RWPE1 (cell line): ENCODE data around the gene FGFR2.

Experiments used
- CTCF ChIA-PET: fragments of 350-600 bp; sonication (Branson Sonifier 250); formaldehyde crosslinking; extraction: SDS; loops from one replicate; lab custom pipeline; 2021; lab: Yijun Ruan, JAX
- POLR2A ChIA-PET: fragments of 400-600 bp; formaldehyde crosslinking; extraction: SDS; loops from one replicate; lab custom pipeline; 2020; ENCODE audit warnings: antibody characterized with exemption; ENCODE audit not compliant: low non-redundant PET; lab: Yijun Ruan, JAX
- DNase-seq: peaks from one replicate; pipeline ENCODE4 v3.0.0; 2012; ENCODE audit warnings: low spot score
- H3K27ac ChIP-seq: fragments of 450-650 bp; 2 replicates; pipeline ENCODE4 v1.5.1; 2017
- TF ChIP-seq, protein P1 (sequence below): fragments of 450-650 bp; conservative IDR thresholded peaks from 2 replicates; pipeline ENCODE4 v1.5.1; 2017; ENCODE audit warnings: low read depth, mild to moderate bottlenecking

Gene FGFR2

DNA sequence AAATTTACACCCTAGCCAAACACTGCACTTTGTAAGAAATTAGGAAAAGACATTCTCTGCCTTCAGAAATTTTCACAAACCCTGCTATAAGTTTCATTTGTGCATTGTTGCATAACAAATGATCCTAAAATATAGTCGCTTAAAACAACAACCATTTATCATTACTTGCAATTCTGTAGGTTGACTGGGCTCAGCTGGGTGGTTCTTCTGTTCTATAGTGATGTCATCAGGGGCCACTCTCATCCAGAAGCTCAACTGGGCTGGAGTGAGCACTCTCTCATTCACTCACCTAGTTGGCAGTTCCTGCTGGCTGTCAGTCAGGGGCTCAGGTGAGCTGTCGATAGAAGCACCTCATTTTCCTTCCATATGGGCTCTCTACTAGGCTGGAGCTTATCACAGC is 20.7 kb upstream of the FGFR2 start:
- TF ChIP-seq, protein P1, sequence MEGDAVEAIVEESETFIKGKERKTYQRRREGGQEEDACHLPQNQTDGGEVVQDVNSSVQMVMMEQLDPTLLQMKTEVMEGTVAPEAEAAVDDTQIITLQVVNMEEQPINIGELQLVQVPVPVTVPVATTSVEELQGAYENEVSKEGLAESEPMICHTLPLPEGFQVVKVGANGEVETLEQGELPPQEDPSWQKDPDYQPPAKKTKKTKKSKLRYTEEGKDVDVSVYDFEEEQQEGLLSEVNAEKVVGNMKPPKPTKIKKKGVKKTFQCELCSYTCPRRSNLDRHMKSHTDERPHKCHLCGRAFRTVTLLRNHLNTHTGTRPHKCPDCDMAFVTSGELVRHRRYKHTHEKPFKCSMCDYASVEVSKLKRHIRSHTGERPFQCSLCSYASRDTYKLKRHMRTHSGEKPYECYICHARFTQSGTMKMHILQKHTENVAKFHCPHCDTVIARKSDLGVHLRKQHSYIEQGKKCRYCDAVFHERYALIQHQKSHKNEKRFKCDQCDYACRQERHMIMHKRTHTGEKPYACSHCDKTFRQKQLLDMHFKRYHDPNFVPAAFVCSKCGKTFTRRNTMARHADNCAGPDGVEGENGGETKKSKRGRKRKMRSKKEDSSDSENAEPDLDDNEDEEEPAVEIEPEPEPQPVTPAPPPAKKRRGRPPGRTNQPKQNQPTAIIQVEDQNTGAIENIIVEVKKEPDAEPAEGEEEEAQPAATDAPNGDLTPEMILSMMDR, result no peak
- CTCF ChIA-PET, result interaction anchor here (1.1 kb wide), 1 partner anchor 10 kb away, joined by 3 read pairs; no protein-coding TSS in a partner anchor
- no peak for DNase-seq
- POLR2A ChIA-PET, result no interaction called here
- no peak overlapping the region for H3K27ac ChIP-seq

DNA sequence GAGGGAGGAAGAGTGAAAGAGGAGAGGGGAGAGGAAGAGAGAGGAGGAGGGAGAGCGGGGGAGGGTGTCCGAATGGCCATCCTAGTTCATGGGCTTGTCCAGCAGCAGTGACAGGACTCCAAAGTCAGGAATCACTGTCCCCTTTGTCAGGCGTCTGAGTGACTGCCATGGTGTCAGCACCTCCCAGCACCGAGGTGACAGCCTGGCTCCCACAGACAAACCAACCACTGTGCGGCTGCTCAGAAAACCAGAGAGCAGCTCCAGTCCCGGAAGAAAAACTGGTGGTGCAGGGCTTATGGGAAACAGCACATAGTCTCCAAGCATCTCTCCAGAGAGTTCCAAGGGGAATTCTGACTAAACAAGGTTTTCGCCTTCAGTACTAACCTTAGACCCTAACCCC is 18.9 kb upstream of the FGFR2 start:
- ChIA-PET CTCF (no interaction called here), POLR2A (no interaction called here)
- DNase-seq, result no peak
- TF ChIP-seq, protein P1, result no peak
- no peak overlapping the region for H3K27ac ChIP-seq

DNA sequence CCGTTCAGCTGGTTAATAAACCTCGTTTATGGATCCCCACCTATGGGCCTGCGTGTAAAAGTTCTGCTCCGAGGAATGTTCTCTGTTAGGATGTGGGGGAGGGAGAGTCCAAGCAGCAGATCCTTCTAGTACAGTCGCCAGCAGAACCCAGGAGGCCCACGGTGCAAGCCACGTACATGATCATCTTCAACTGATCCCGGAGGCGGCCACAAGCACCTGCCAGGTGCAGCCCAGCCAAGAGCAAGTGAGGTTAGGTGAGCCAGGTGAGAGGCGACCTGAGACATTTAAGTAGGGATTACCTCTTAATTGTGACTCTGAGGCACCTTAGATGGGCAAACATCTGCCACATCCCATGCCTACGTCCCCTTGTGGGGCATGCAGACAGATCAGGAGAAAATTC is 18.0 kb upstream of the FGFR2 start:
- ChIA-PET CTCF (no interaction called here), POLR2A (no interaction called here)
- H3K27ac ChIP-seq, result no peak overlapping the region
- no peak for DNase-seq
- TF ChIP-seq, protein P1, result no peak

DNA sequence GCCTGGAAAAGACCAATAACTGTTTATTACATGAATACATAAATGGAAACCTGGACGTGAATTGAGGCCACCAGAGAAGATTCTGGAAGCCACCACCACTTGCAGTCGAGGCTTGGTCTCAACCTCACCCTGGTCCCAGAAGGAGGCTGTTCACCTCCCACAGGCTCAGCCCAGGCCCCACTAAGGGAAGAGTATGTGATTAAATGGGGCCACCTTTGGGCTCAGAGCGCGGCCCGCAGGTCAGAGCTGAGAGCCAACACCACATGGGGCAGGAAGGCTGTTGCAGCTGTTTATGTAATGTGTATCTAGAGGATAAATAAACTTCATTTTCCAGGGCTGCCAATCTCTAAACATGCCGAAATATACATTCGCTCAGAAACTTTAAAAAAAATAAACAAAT is 17.6 kb upstream of the FGFR2 start:
- H3K27ac ChIP-seq, result no peak overlapping the region
- no peak for DNase-seq
- CTCF ChIA-PET, result no interaction called here
- POLR2A ChIA-PET, result no interaction called here
- TF ChIP-seq, protein P1, result no peak

DNA sequence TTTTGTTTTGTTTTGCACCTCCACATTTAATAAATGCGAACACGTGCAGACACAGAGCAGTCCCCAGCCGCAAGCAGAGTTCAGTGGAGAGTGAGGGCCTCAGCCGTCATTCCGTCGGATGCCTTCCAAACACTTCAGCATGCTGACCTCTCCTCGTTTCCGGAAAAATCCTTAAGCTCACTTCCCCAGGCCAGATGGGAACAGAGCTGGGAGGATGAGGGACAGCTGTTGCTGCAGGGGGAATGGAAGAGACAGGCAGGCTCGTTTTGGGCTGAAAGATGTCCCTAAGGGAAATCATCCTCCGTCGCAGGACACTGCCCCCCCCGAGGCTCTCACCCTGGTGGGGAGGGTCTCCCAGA is 17.2 kb upstream of the FGFR2 start:
- DNase-seq, result no peak
- CTCF ChIA-PET, result no interaction called here
- TF ChIP-seq, protein P1, result no peak
- POLR2A ChIA-PET, result no interaction called here
- no peak overlapping the region for H3K27ac ChIP-seq

DNA sequence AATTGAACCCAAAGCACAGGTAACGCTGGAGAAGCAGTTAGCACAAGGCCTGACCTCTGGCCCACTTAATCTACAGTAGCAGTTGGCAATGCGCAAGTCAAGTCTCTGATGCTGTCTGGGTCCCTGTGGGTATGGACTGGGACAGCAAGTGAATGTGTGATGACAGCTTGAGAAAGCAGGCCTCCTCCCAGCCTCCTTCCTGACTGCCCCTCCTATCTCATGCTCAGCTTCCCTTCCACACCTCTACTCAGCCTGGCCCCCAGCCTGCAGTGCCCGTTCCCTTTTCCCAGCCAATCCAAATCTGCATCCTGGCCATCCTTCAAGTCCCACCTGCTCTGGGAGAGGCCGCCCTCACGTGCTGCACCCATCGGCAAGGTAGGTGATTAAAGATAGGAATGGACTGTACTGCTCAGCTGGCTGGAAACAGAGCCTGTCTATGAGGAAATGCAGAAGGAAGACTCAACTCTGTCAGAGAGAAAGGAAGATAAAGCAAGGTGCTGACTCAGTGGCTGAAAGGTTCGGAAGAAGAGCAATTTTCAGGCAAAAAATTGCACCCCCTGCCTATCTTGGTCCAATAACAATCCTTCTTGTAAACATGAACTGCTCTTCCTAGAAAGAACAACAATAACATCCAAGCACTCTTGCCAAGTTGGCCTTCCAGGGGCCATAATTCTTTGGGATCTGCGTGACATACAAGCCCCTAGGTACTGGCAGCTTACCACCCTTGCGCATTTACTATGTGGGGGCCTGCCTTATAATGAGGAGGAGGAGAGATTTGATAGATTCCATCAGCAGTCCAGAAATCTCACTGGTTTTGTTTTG is 16.6 kb upstream of the FGFR2 start:
- TF ChIP-seq, protein P1, result no peak
- no peak for DNase-seq
- POLR2A ChIA-PET, result no interaction called here
- CTCF ChIA-PET, result interaction anchor here (0.6 kb wide), 1 partner anchor 647 kb away, joined by 3 read pairs; no protein-coding TSS in a partner anchor
- no peak overlapping the region for H3K27ac ChIP-seq
